ENCODE results near the gene PLXNB3. TPM values are rescaled to one million over a fixed set of nuclear protein-coding genes. Genes with fewer than 3 reads are reported as not detected.

PLXNB3 gene
- total and polyA plus RNA-seq, 8 donors = 4.0 to 28.6 (median 6.2) TPM

DNA sequence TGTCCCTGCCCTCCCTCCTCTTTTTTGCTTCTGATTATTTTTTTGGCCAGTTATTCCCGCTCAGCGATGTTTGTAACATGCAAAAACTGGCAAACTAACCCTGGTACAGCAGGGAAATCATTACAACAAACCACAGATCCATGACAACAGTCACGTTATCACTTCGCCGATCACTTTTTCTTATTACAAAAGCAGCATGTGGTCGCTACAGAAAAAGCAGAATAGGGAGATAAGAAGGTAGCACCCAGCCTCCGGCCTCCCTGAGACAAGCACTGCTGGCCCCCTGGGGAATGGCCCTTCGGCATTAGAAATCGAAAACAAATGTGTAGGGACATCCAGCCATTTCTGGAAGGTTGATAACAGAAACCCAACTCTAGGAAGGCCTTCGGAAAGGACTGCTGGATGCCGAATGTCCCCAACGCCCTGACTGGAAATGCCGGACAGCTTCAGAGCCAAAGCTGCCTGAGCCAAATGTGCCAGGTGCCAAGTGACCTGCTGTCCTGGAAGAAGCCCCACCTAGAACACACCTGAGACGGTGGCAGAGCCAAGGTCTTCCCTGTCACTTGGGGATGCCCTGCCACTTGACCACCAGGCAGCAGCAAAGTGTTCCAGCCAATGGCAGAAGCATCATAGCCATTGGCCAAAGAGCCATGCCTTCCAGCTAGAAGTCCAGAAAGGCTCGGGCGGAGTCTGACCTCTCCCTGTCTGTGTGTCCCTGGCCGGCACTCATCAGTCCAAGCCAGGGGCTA lies 27.2 kb downstream of the PLXNB3 start:
- peaks cover 0 to 8% (median 0%) of the 10 kb centered on the region in 3 donors for H3K36me3 ChIP-seq
- no peak for FAIRE-seq
- TF ChIP-seq, protein P1, sequence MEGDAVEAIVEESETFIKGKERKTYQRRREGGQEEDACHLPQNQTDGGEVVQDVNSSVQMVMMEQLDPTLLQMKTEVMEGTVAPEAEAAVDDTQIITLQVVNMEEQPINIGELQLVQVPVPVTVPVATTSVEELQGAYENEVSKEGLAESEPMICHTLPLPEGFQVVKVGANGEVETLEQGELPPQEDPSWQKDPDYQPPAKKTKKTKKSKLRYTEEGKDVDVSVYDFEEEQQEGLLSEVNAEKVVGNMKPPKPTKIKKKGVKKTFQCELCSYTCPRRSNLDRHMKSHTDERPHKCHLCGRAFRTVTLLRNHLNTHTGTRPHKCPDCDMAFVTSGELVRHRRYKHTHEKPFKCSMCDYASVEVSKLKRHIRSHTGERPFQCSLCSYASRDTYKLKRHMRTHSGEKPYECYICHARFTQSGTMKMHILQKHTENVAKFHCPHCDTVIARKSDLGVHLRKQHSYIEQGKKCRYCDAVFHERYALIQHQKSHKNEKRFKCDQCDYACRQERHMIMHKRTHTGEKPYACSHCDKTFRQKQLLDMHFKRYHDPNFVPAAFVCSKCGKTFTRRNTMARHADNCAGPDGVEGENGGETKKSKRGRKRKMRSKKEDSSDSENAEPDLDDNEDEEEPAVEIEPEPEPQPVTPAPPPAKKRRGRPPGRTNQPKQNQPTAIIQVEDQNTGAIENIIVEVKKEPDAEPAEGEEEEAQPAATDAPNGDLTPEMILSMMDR (IDR thresholded peaks at IDR 0.05) = no peak
- no peak for DNase-seq
- no peaks in the 10 kb centered on the region for H3K9me3 ChIP-seq
- no peak overlapping the region for H3K27ac ChIP-seq
- no peaks in the 10 kb centered on the region for H3K27me3 ChIP-seq
- intact Hi-C loops (cut with DNase I) = no loop called here
- no peak overlapping the region for H3K4me3 ChIP-seq
- 78 to 82% methylated on average over 17 of the region's 17 CpGs for WGBS, 2 donors
- H3K4me1 ChIP-seq = peaks cover 0 to 7% (median 0%) of the 10 kb centered on the region in 3 donors
- no peak for ATAC-seq

DNA sequence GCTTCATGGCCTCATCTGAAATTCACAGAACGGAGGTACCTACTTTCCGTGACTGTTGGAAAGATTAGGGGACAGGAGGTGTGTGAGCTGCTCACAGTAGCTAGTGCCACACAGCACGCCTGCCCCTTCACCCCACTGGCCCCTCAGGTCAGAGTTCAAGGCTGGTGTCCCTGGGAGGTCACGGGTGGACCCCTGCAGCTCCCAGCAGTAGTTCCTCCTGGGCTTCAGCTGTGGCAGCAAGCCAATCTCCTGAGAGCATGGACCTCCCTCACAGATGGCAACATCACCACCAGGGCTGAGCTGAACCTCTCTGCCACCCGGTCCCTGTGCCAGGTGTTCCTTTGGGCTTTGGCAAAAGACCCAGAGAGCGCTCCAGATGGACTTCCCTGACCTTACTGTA lies 28.3 kb downstream of the PLXNB3 start:
- Histone ChIP-seq H3K27me3 (no peaks in the 10 kb centered on the region), H3K4me3 (no peak overlapping the region), H3K9me3 (no peaks in the 10 kb centered on the region), H3K36me3 (peaks cover 0 to 4% (median 0%) of the 10 kb centered on the region in 3 donors), H3K27ac (no peak overlapping the region), H3K4me1 (peaks cover 0 to 7% (median 0%) of the 10 kb centered on the region in 3 donors)
- no peak for FAIRE-seq
- no peak for ATAC-seq
- no peak for DNase-seq
- intact Hi-C loops (cut with DNase I) = no loop called here
- TF ChIP-seq, protein P1 (IDR thresholded peaks at IDR 0.05) = no peak
- WGBS, 2 donors = 69 to 76% methylated on average over 6 of the region's 6 CpGs

DNA sequence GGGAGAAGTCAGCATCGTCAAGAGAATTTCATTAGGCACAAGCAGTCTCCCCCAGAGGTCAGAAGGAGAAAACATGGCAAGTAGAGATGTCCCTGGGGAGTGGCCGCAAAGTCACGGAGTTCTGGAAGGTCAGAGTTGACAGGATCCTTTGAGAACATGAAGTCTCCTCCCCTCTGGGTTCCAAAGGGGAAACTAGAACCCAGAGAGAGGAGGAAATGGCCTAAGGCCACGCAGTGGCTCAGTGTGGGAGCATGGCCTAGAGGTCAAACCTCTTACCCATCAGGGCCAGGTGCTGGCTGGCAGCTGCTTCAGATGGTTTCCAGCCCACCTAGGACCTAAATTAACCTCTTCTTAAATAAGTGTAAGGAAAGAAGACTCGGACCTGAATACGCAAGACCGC lies 29.2 kb downstream of the PLXNB3 start:
- DNase-seq = no peak
- H3K4me1 ChIP-seq = peaks cover 0 to 7% (median 0%) of the 10 kb centered on the region in 3 donors
- no peak for FAIRE-seq
- ATAC-seq = peak in 1 of 4 donors; percentile 6
- H3K4me3 ChIP-seq = peak overlapping the region; percentile 35 to 67 (median 58)
- H3K27me3 ChIP-seq = no peaks in the 10 kb centered on the region
- no peaks in the 10 kb centered on the region for H3K9me3 ChIP-seq
- intact Hi-C loops (cut with DNase I) = no loop called here
- TF ChIP-seq, protein P1 (IDR thresholded peaks at IDR 0.05) = no peak
- WGBS, 2 donors = 7 to 41% methylated on average over 7 of the region's 7 CpGs
- no peaks in the 10 kb centered on the region for H3K36me3 ChIP-seq
- peak overlapping the region in 3 of 4 donors; percentile 83 to 95 (median 93) for H3K27ac ChIP-seq

DNA sequence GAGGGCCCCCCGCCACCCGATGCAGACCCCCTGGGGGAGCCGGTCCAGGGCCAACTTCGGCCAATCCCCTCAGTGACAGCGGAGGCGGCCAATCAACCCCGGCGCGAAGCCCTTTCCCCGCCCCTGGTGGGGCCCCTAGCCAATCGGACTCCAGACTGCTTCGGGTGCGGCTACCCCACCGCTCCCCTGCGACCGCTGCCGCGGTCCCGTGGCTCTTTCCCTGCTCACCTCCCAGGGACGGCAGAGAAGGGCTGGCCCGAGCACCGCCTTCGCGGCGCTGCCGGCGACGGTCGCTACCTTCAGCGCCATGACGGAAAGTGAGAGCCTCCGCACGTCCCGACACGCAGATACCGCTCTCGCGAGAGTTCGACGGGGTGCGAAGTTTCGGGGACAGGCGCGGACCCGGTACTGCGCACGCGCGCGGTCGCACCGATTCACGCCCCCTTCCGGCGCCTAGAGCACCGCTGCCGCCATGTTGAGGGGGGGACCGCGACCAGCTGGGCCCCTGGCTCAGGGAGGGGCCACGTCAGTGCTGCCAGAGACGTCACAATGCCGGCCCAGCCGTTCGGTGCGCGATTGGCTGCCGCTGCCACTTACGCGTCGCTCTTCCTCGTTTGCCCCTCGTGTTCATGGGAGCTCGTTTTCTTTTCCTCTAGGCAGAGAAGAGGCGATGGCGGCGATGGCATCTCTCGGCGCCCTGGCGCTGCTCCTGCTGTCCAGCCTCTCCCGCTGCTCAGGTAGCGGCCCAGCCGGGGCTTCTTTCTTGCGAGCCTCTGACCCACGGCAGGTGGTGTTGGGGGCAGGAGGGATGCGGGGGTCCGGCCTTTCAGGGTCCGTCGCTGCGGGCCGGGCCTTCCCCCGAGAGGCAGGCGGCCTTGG lies 30.2 kb downstream of the PLXNB3 start, which contains the start of the genes IDH3G and SSR4:
Gene IDH3G (minus strand): TSS at position 358 of the 879 bp plus-strand sequence. CDS start 49 bp downstream, at position 309.
Gene SSR4 (plus strand): TSS at position 651 of the 879 bp plus-strand sequence. CDS start 20 bp downstream, at position 671.
- peak; percentile 90 to 97 (median 94) for DNase-seq
- peak; percentile 88 to 95 (median 92) for ATAC-seq
- Histone ChIP-seq H3K27ac (peak within 1 kb of the TSS; percentile 83 to 95 (median 93)), H3K27me3 (no peaks in the 10 kb centered on the region), H3K36me3 (no peaks in the 10 kb centered on the region), H3K9me3 (no peaks in the 10 kb centered on the region), H3K4me1 (peaks cover 0 to 7% (median 0%) of the 10 kb centered on the region in 3 donors), H3K4me3 (peak within 1 kb of the TSS; percentile 37 to 67 (median 58))
- TF ChIP-seq, protein P1 (IDR thresholded peaks at IDR 0.05) = no peak
- intact Hi-C loops (cut with DNase I) = no loop called here
- 0 to 27% methylated on average over 84 to 92 of the region's 92 CpGs for WGBS, 2 donors
- FAIRE-seq = peak; percentile 85
